Measurements from ENCODE around the gene MAP3K13. TPM values are rescaled to one million over a fixed set of nuclear protein-coding genes. Genes with fewer than 3 reads are reported as not detected.
A peak's percentile ranks its signal among the peaks of the same experiment; 100 is the strongest.

MAP3K13 gene
- total RNA-seq (2021), result 9.5 and 10.6 TPM in 2 replicates
- long read RNA-seq, partial matches to known transcripts, result 2 of 9 reads
- long read RNA-seq, other reads (novel, unspliced or antisense), result 3 of 9 reads

DNA sequence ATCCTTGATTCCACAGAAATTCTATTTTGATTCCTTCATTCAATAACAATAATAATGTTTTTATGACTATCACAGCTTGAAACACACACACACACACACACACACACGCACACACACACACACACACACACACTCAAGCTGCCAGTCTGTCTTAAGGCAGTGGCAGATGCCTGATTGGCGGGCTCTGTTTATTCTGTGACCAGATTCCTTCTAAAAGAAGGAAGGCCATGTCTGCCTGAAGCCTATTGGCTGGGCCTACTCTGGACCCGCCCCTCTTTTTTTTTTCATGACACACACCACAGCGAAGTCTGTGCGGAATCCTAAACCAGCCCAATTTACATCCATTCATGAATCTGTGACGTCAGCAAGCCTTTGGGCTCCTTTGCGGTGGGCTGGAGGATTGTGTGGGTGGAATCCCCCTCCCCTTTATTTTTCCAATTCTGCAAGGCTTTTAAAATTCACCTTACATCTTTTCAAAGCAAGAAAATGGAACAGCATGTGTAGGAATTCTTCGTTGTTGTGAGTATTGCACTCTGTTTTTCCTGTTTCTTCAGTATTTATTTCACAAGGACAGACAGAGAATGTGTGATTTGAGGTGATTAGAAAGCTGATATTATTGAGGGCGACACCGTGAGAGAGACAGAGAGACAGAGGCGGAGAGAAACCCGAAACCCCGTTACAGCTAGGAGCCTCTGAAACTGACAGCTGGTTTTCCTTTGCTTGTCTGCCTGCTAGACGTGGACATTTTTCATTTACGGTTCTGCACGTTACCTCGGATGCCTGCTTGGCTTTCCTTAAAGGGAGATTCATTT lies at the start of gene MAP3K13:
MAP3K13 (plus strand) TSS at position 287 of the 812 bp plus-strand sequence. CDS start 65,446 bp downstream, outside the sequence.
- H2BK20ac ChIP-seq (ENCODE audit: low read depth, low read length, poor library complexity, severe bottlenecking), result no peak within 1 kb of the TSS
- no peak within 1 kb of the TSS for H3T11ph ChIP-seq (ENCODE audit: low read length)
- H3K23me2 ChIP-seq (ENCODE audit: insufficient read length, low read depth, low read length, poor library complexity, severe bottlenecking), result peaks cover 7% of the 10 kb centered on the region
- H3K9me3 ChIP-seq (ENCODE audit: control insufficient read depth, low read depth, low read length), result no peaks in the 10 kb centered on the region
- peaks cover 10 to 14% of the 10 kb centered on the region in 2 experiments for H3K4me1 Mint-ChIP-seq
- no peak within 1 kb of the TSS for H2BK120ac ChIP-seq (ENCODE audit: low read depth, low read length, poor library complexity, severe bottlenecking)
- H4K20me1 ChIP-seq (ENCODE audit: control insufficient read depth, insufficient read depth, insufficient read length), result no peaks in the 10 kb centered on the region
- H3K27ac Mint-ChIP-seq, result peak within 1 kb of the TSS in 1 of 3 experiments; percentile 33; a peak in 2 of 7 replicates
- H3K4me3 Mint-ChIP-seq, result peak within 1 kb of the TSS; percentile 64 to 85
- no peak within 1 kb of the TSS for H3K4ac ChIP-seq (ENCODE audit: low read depth, low read length)
- H4K5ac ChIP-seq (ENCODE audit: insufficient read length, low read depth, low read length), result no peak within 1 kb of the TSS
- H3K4me1 ChIP-seq (ENCODE audit: insufficient read depth, low read length), result no peaks in the 10 kb centered on the region
- no peak within 1 kb of the TSS for H2BK15ac ChIP-seq (ENCODE audit: low read depth, low read length)
- H3K36me3 Mint-ChIP-seq (ENCODE audit: insufficient read depth in 1 of 3, low read depth in 3 of 3), result no peaks in the 10 kb centered on the region
- H3K18ac ChIP-seq (ENCODE audit: insufficient read length, low read depth, low read length), result no peak within 1 kb of the TSS
- H2AFZ ChIP-seq (ENCODE audit: low read length), result peak within 1 kb of the TSS; percentile 97
- no peak within 1 kb of the TSS for H2BK12ac ChIP-seq (ENCODE audit: insufficient read length, low read depth, low read length)
- peak within 1 kb of the TSS; percentile 65 for H3K9ac ChIP-seq (ENCODE audit: extremely low read depth, insufficient read length, low read length)
- no peak within 1 kb of the TSS for H2AK5ac ChIP-seq (ENCODE audit: insufficient read length, low read length)
- H3K27me3 Mint-ChIP-seq (ENCODE audit: low read depth), result peaks cover 51% of the 10 kb centered on the region
- TF ChIP-seq, protein P1, sequence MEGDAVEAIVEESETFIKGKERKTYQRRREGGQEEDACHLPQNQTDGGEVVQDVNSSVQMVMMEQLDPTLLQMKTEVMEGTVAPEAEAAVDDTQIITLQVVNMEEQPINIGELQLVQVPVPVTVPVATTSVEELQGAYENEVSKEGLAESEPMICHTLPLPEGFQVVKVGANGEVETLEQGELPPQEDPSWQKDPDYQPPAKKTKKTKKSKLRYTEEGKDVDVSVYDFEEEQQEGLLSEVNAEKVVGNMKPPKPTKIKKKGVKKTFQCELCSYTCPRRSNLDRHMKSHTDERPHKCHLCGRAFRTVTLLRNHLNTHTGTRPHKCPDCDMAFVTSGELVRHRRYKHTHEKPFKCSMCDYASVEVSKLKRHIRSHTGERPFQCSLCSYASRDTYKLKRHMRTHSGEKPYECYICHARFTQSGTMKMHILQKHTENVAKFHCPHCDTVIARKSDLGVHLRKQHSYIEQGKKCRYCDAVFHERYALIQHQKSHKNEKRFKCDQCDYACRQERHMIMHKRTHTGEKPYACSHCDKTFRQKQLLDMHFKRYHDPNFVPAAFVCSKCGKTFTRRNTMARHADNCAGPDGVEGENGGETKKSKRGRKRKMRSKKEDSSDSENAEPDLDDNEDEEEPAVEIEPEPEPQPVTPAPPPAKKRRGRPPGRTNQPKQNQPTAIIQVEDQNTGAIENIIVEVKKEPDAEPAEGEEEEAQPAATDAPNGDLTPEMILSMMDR (conservative IDR thresholded peaks at IDR 0.05), result no peak
- no peak within 1 kb of the TSS for H3K14ac ChIP-seq (ENCODE audit: insufficient read depth, low read length)
- H3K56ac ChIP-seq (ENCODE audit: insufficient read length, low read depth, low read length), result no peak within 1 kb of the TSS
- H4K91ac ChIP-seq (ENCODE audit: insufficient read length, low read depth, low read length), result no peak within 1 kb of the TSS
- peak within 1 kb of the TSS; percentile 96 for H3K4me2 ChIP-seq (ENCODE audit: insufficient read depth, insufficient read length, low read length)
- H2BK5ac ChIP-seq (ENCODE audit: insufficient read length, low read length), result no peak within 1 kb of the TSS
- WGBS (ENCODE audit: extremely low coverage, insufficient read length, low lambda C conversion rate), result no CpG with 5 or more reads among the region's 17 CpGs
- H3K79me2 ChIP-seq (ENCODE audit: insufficient read depth, low read length), result no peaks in the 10 kb centered on the region
- H4K8ac ChIP-seq (replicated peaks; ENCODE audit: insufficient read length, low read depth, low read length), result no peak within 1 kb of the TSS
- H3K27ac ChIP-seq (ENCODE audit: insufficient read length, low read depth, low read length), result no peak within 1 kb of the TSS
- no peaks in the 10 kb centered on the region for H3K79me1 ChIP-seq (ENCODE audit: insufficient read depth, low read depth, low read length, poor library complexity, severe bottlenecking)
- DNase-seq, result peak; percentile 88
- H3K9me3 Mint-ChIP-seq, result no peaks in the 10 kb centered on the region
- no peak within 1 kb of the TSS for H3K23ac ChIP-seq (ENCODE audit: insufficient read length, low read depth, low read length)
- no peaks in the 10 kb centered on the region; the same call in 1 of the 2 replicates for H3K27me3 ChIP-seq (ENCODE audit: insufficient read depth, low read length)

Measured in H9 (cell line).